RWPE2 (cell line): ENCODE data around the gene KIFC3.
"Not testable (repeated sequence)": the region's sequence is repeated elsewhere in the genome, so short reads cannot be mapped to it uniquely, and the experiment has no call there.

Source experiments
- ATAC-seq: fragments of 200-7000 bp; cut with Tn5 transposase; 3 replicates; pipeline ENCODE4 v1.9.1; 2021; ENCODE audit warnings: low read depth
- DNase-seq: peaks from one replicate; pipeline ENCODE4 v3.0.0-alpha.2; 2020; ENCODE audit warnings: low spot score
- H3K27ac ChIP-seq: fragments of 450-650 bp; 2 replicates; pipeline ENCODE4 v1.5.1; 2017; ENCODE audit warnings: mild to moderate bottlenecking; ENCODE audit not compliant: poor library complexity, severe bottlenecking
- H3K27me3 ChIP-seq: fragments of 250-450 bp; sonication (Bioruptor Pico); 2 replicates; pipeline ENCODE4 v1.5.1; 2021; ENCODE audit warnings: mild to moderate bottlenecking, moderate library complexity; ENCODE audit not compliant: insufficient read depth, poor library complexity, severe bottlenecking
- H3K36me3 ChIP-seq: fragments of 250-450 bp; sonication (Bioruptor Pico); 2 replicates; pipeline ENCODE4 v1.5.1; 2020; ENCODE audit warnings: low read depth, mild to moderate bottlenecking, moderate library complexity
- H3K4me1 ChIP-seq: fragments of 250-450 bp; sonication (Bioruptor Pico); 2 replicates; pipeline ENCODE4 v1.5.1; 2021; ENCODE audit warnings: mild to moderate bottlenecking, moderate library complexity; ENCODE audit not compliant: insufficient read depth, poor library complexity, severe bottlenecking
- H3K4me3 ChIP-seq: fragments of 250-450 bp; sonication (Bioruptor Pico); 2 replicates; pipeline ENCODE4 v1.5.1; 2021; ENCODE audit warnings: mild to moderate bottlenecking, moderate library complexity; ENCODE audit not compliant: severe bottlenecking
- H3K9me3 ChIP-seq: fragments of 250-450 bp; sonication (Bioruptor Pico); 2 replicates; pipeline ENCODE4 v1.5.1; 2021; ENCODE audit warnings: mild to moderate bottlenecking, moderate library complexity; ENCODE audit not compliant: severe bottlenecking
- TF ChIP-seq, protein P1 (sequence below): fragments of 450-650 bp; IDR thresholded peaks from one replicate; pipeline ENCODE4 v1.5.1; 2017; ENCODE audit warnings: mild to moderate bottlenecking, moderate library complexity; ENCODE audit not compliant: poor library complexity, severe bottlenecking

The KIFC3 gene, protein sequence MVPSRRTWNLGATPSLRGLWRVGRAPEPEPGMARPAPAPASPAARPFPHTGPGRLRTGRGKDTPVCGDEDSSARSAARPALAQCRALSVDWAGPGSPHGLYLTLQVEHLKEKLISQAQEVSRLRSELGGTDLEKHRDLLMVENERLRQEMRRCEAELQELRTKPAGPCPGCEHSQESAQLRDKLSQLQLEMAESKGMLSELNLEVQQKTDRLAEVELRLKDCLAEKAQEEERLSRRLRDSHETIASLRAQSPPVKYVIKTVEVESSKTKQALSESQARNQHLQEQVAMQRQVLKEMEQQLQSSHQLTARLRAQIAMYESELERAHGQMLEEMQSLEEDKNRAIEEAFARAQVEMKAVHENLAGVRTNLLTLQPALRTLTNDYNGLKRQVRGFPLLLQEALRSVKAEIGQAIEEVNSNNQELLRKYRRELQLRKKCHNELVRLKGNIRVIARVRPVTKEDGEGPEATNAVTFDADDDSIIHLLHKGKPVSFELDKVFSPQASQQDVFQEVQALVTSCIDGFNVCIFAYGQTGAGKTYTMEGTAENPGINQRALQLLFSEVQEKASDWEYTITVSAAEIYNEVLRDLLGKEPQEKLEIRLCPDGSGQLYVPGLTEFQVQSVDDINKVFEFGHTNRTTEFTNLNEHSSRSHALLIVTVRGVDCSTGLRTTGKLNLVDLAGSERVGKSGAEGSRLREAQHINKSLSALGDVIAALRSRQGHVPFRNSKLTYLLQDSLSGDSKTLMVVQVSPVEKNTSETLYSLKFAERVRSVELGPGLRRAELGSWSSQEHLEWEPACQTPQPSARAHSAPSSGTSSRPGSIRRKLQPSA

DNA sequence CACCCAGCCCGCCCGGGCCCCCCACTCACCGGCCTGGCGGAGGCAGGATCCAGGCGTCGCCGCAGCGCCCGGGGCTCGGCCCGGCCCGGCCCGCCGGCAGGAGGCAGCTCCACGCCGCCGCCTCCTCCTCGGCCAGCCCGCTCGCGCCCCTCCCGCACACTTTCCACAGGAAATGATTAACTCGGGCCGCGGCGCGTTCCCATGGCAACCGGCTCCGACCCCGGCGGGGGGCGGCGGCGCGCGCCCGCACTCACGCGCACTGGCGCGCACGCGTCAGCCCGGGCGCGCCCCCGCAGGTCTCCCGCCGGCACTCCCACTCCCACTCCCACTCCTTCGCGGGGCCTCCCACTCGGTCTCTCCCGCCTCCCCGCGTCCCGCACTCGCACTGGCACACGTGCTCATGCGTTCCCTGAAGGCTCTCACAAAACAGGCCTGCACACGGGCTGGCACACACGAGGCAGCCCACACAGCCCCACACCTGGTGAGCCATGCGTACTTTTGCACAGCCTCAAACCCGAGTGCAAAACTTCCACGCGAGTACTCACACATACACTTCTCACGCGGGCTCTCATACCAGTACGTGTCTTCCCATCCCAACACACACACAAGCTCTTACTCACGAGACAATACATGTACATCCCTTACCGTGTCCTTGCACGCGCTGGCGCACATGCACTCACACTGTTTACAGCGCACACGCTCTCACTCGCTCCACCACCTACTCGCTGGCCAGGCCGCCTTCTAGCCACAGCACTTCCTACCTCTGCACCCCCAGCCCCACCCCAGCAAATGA lies at the start of gene KIFC3:
Gene KIFC3, minus strand, starts transcription at position 151 of the 793 bp plus-strand sequence. CDS start 4,248 bp downstream, outside the sequence.
- DNase-seq = peak; percentile 92
- H3K27me3 ChIP-seq = no peaks in the 10 kb centered on the region
- H3K9me3 ChIP-seq = no peaks in the 10 kb centered on the region
- peaks cover 49% of the 10 kb centered on the region for H3K4me1 ChIP-seq
- H3K4me3 ChIP-seq = peak within 1 kb of the TSS; percentile 79
- peak; percentile 21; the same call in 2 of the 3 replicates for ATAC-seq
- TF ChIP-seq, protein P1, sequence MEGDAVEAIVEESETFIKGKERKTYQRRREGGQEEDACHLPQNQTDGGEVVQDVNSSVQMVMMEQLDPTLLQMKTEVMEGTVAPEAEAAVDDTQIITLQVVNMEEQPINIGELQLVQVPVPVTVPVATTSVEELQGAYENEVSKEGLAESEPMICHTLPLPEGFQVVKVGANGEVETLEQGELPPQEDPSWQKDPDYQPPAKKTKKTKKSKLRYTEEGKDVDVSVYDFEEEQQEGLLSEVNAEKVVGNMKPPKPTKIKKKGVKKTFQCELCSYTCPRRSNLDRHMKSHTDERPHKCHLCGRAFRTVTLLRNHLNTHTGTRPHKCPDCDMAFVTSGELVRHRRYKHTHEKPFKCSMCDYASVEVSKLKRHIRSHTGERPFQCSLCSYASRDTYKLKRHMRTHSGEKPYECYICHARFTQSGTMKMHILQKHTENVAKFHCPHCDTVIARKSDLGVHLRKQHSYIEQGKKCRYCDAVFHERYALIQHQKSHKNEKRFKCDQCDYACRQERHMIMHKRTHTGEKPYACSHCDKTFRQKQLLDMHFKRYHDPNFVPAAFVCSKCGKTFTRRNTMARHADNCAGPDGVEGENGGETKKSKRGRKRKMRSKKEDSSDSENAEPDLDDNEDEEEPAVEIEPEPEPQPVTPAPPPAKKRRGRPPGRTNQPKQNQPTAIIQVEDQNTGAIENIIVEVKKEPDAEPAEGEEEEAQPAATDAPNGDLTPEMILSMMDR = peak; percentile 62
- peaks cover 3% of the 10 kb centered on the region for H3K36me3 ChIP-seq
- H3K27ac ChIP-seq = peak within 1 kb of the TSS; percentile 87

DNA sequence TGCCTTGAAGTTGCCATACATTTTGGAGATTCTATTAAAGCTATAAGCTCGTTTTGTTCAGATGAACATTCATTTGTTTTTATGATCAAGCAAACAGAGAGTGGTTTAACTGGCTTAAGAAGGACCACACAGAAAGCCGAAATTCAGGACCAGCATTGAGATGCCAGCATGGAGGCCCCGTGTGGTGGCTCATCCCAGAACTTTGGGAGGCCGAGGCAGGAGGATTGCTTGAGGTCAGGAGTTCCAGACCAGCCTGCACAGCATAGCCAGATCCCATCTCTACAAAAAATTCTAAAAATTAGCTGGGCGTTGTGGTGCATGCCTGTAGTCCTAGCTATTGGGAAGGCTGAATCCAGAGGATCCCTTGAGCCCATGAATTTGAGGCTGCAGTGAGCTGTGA lies 45.9 kb upstream of the KIFC3 start:
- no peaks in the 10 kb centered on the region for H3K9me3 ChIP-seq
- H3K4me3 ChIP-seq = no peak overlapping the region
- H3K27ac ChIP-seq = no peak overlapping the region
- H3K4me1 ChIP-seq = peaks cover 3% of the 10 kb centered on the region
- H3K36me3 ChIP-seq = no peaks in the 10 kb centered on the region
- H3K27me3 ChIP-seq = no peaks in the 10 kb centered on the region
- no peak for DNase-seq
- TF ChIP-seq, protein P1 = no peak
- ATAC-seq = no peak

DNA sequence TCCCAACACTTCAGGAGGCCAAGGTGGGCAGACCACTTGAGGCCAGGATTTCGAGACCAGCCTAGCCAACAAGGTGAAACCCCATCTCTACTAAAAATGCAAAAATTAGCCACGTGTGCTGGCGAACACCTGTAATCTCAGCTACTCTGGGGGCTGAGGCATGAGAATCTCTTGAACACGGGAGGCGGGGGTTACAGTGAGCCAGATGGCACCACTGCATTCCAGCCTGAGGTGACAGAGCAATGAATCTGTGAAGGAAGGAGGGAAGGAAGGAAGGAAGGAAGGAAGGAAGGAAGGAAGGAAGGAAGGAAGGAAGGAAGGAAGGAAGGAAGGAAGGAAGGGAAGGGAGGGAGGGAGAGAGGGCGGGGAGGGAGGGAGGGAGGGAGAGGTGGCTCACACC lies 44.6 kb upstream of the KIFC3 start:
- H3K4me1 ChIP-seq, H3K36me3 ChIP-seq, ATAC-seq, H3K27ac ChIP-seq, H3K27me3 ChIP-seq, H3K4me3 ChIP-seq, H3K9me3 ChIP-seq, DNase-seq: not testable (repeated sequence)

DNA sequence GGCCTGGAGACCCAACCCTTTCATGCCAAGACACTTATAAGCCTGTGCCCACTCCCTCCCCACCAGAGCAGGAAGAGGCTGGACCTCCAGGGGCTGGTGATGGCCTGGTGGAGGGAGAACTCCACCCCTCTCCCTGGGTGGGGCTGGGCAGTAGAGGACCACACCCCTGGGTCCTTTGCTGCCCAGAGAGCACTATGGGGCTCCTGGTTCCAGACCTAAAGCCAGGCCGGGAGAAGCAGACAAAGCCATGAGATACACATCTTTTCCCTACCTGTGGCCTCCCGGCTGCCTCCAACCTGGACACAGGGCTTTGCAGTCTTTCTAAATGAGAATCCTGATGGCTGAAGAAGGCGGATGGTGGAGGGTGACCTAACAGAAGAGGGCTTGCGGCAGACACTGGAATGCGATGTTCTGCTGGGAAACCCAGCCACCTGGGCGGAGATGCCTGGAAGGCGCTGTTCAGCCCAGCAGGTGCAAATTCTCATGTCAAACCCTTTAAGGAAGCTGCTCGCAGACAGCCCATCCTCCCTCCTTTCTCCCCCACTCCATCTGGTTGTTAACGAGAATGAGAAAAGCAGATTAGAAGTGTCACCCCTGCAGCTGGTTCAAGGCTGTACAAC lies 43.9 kb upstream of the KIFC3 start:
- Histone ChIP-seq H3K36me3 (no peaks in the 10 kb centered on the region), H3K4me3 (no peak overlapping the region), H3K9me3 (no peaks in the 10 kb centered on the region), H3K27me3 (no peaks in the 10 kb centered on the region), H3K27ac (no peak overlapping the region), H3K4me1 (no peaks in the 10 kb centered on the region)
- peak; percentile 44; the same call in 2 of the 3 replicates for ATAC-seq
- TF ChIP-seq, protein P1 = no peak
- no peak for DNase-seq
